HCT116 (cell line): ENCODE results near the gene CYP1A2. TPM values are rescaled to one million over a fixed set of nuclear protein-coding genes. Genes with fewer than 3 reads are reported as not detected.
A peak's percentile ranks its signal among the peaks of the same experiment; 100 is the strongest.
"Not testable (repeated sequence)": the region's sequence is repeated elsewhere in the genome, so short reads cannot be mapped to it uniquely, and the experiment has no call there.

Experiments
- ATAC-seq: fragments of 200-7000 bp; cut with Tn5 transposase; 2 replicates; pipeline ENCODE4 v1.9.1; 2020; ENCODE audit warnings: mild to moderate bottlenecking, moderate library complexity
- BruUV-seq: library from RNA; stranded (reverse); fragments of 400-500 nt; replicated peaks from 2 replicates; lab custom pipeline; 2021; lab: Mats Ljungman, UMichigan
- CTCF ChIA-PET: fragments of 300-600 bp; sonication (Branson Sonifier 250); formaldehyde crosslinking; loops from one replicate; lab custom pipeline; 2021; ENCODE audit warnings: antibody characterized with exemption; lab: Charles Lee
- POLR2A ChIA-PET: fragments of 300-600, 350-600 bp; sonication (Branson Sonifier 250); formaldehyde crosslinking; loops from one replicate; lab custom pipeline; 2021; ENCODE audit warnings: antibody characterized with exemption; lab: Charles Lee
- RAD21 ChIA-PET, 2 experiments: fragments of 300-600 bp; sonication (Branson Sonifier 250); formaldehyde crosslinking; loops; one replicate each; lab custom pipeline; 2023; ENCODE audit warnings: low total read pairs in 2 of 2; ENCODE audit not compliant: uncharacterized antibody in 2 of 2, unreplicated experiment in 2 of 2, low non-redundant PET in 1 of 2; lab: Charles Lee
- DNase-seq: peaks from one replicate; pipeline ENCODE4 v3.0.0-alpha.2; 2010; ENCODE audit warnings: low read depth, low spot score
- H2AFZ ChIP-seq: fragments of 200-600 bp; shearing (Covaris generic), sonication (generic); 2 replicates; pipeline ENCODE4 v1.6.1; 2017; ENCODE audit warnings: low read depth, mixed run types, mixed read lengths, antibody characterized with exemption, low read length; ENCODE audit not compliant: poor library complexity, severe bottlenecking
- H3K27ac ChIP-seq: 2 replicates; pipeline ENCODE4 v1.5.1; 2012; ENCODE audit warnings: low read depth, low read length
- H3K27me3 ChIP-seq: fragments of 200-600 bp; sonication (generic); 2 replicates; pipeline ENCODE4 v1.6.1; 2016; ENCODE audit warnings: mixed run types, low read length, mixed read lengths; ENCODE audit not compliant: insufficient read depth
- H3K36me3 ChIP-seq, 2 experiments: fragments of 200-500 bp in 1 of 2; fragments of 200-600 bp in 1 of 2; sonication (Bioruptor generic) in 1 of 2; sonication (generic) in 1 of 2; 2 replicates each; pipeline versions ENCODE4 v1.5.1 to v1.6.1; 2014 to 2016; ENCODE audit warnings: low read length in 2 of 2, inconsistent platforms in 1 of 2, mixed read lengths in 1 of 2, mixed run types in 1 of 2; ENCODE audit not compliant: insufficient read depth in 2 of 2, control insufficient read depth in 1 of 2
- H3K4me1 ChIP-seq, 2 experiments: fragments of 200-600 bp in 1 of 2; sonication (generic) in 1 of 2; 2 replicates each; pipeline versions ENCODE4 v1.5.1 to v1.6.1; 2012 to 2017; ENCODE audit warnings: low read length in 2 of 2, inconsistent platforms in 1 of 2, mild to moderate bottlenecking in 1 of 2, mixed read lengths in 1 of 2, mixed run types in 1 of 2, moderate library complexity in 1 of 2; ENCODE audit not compliant: insufficient read depth in 2 of 2, control insufficient read depth in 1 of 2
- H3K4me2 ChIP-seq: fragments of 200-600 bp; sonication (generic); 2 replicates; pipeline ENCODE4 v1.6.1; 2017; ENCODE audit warnings: mixed run types, low read length, mixed read lengths
- H3K4me3 ChIP-seq, 2 experiments: fragments of 200-600 bp in 1 of 2; sonication (generic) in 1 of 2; replicated peaks in 1 of 2; 2 replicates each; pipeline ENCODE4 v1.5.1; 2011 to 2016; ENCODE audit warnings: low read length in 2 of 2, control low read depth in 1 of 2, low read depth in 1 of 2, mild to moderate bottlenecking in 1 of 2, mixed read lengths in 1 of 2, mixed run types in 1 of 2
- H3K79me2 ChIP-seq: fragments of 200-600 bp; sonication (generic); 2 replicates; pipeline ENCODE4 v1.6.1; 2017; ENCODE audit warnings: mild to moderate bottlenecking, mixed run types, low read length, moderate library complexity, mixed read lengths; ENCODE audit not compliant: insufficient read depth
- H3K9ac ChIP-seq: fragments of 200-600 bp; sonication (generic); 2 replicates; pipeline ENCODE4 v1.6.1; 2016; ENCODE audit warnings: low read length, mixed read lengths
- H3K9me2 ChIP-seq: fragments of 200-600 bp; sonication (generic), shearing (Covaris generic); 2 replicates; pipeline ENCODE4 v1.6.1; 2017; ENCODE audit warnings: mixed run types, mild to moderate bottlenecking, moderate library complexity; ENCODE audit not compliant: insufficient read depth
- H3K9me3 ChIP-seq, 2 experiments: fragments of 200-500 bp in 1 of 2; fragments of 200-600 bp in 1 of 2; sonication (Bioruptor generic) in 1 of 2; sonication (generic) in 1 of 2; 2 replicates each; pipeline ENCODE4 v1.6.1; 2014 to 2017; ENCODE audit warnings: low read length in 2 of 2, mixed read lengths in 2 of 2, inconsistent platforms in 1 of 2, low read depth in 1 of 2, mild to moderate bottlenecking in 1 of 2, mixed run types in 1 of 2, moderate library complexity in 1 of 2; ENCODE audit not compliant: control insufficient read depth in 1 of 2, insufficient read depth in 1 of 2
- H4K20me1 ChIP-seq: fragments of 200-600 bp; sonication (generic), shearing (Covaris generic); 2 replicates; pipeline ENCODE4 v1.6.1; 2017; ENCODE audit warnings: mixed run types, mild to moderate bottlenecking, moderate library complexity; ENCODE audit not compliant: insufficient read depth
- FOSL1 ChIP-seq: IDR thresholded peaks from 2 replicates; pipeline ENCODE4 v1.6.1; 2012; ENCODE audit warnings: low read depth
- JUND ChIP-seq: IDR thresholded peaks from 2 replicates; pipeline ENCODE4 v1.6.1; 2012
- POLR2AphosphoS5 ChIP-seq: IDR thresholded peaks from 2 replicates; pipeline ENCODE4 v1.6.1; 2011; ENCODE audit warnings: mild to moderate bottlenecking, low read depth, low read length, moderate library complexity
- SRF ChIP-seq: IDR thresholded peaks from 2 replicates; pipeline ENCODE4 v1.6.1; 2012; ENCODE audit warnings: low read depth
- TCF7L2 ChIP-seq: IDR thresholded peaks from 2 replicates; pipeline ENCODE4 v1.7.0; 2011; ENCODE audit warnings: borderline replicate concordance, inconsistent platforms; ENCODE audit not compliant: insufficient read depth, insufficient read length; ENCODE audit errors: extremely low read depth
- intact Hi-C: fragments of 100-400 bp; cut with micrococcal nuclease; formaldehyde crosslinking; loops from 2 replicates; pipeline ENCODE4 v1.10.0; 2022
- total RNA-seq: library from RNA; stranded (reverse); gene quantifications from one replicate; pipeline ENCODE4 v1.2.1, GENCODE V29; 2021; ENCODE audit not compliant: unreplicated experiment
- TF ChIP-seq, protein P1 (sequence below): IDR thresholded peaks from 2 replicates; pipeline ENCODE4 v1.6.1; 2011; ENCODE audit warnings: mild to moderate bottlenecking, low read length, moderate library complexity; ENCODE audit not compliant: insufficient replicate concordance; ENCODE audit errors: extremely low read depth
- TF ChIP-seq, protein P2 (sequence below): IDR thresholded peaks from 2 replicates; pipeline ENCODE4 v1.6.1; 2012

The CYP1A2 gene
- total RNA-seq, 1 experiment from 2014 or later: not detected

DNA sequence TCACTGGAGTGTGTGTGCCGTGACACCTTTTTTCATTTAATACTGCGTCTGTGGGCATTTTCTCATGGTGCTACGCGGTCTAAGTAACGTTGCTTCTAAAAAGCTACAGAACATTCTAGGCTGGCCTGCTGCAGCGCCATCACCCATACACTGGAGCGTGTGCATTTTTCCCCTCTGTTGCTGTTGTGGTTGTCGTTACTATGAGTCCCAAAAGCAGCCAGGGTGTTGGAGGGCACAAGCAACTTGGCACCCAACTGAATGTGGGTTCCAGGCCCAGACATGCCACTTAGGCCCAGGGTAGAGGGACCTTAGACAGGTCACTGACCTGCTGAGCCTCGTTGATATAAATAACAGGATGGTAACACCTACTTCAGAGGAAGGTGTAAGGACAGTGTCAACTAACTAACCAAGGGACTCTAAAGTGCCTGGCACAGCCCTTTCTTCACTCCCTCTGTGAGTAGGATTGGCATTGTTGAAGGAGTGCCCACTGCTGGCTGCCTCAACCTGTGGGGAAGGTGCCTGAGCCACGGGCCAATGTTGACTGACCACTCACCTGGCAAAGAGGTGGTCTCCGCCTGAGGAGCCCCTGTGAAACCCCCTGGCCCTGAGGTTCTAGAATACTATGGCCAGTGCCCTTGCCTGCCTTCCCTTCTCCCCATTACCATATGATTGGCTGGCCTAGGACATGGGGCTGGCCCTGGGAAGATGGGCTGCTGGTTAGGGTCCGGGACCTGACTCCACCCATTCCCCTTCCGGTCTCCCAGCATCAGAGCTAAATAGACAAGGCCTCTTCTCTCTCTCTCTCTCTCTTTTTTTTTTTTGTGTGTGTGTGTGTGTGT, 36.8 kb downstream of the CYP1A2 start:
- peaks cover 0 to 5% of the 10 kb centered on the region in 2 experiments; a peak in 2 of 4 replicates for H3K36me3 ChIP-seq
- H4K20me1 ChIP-seq: peaks cover 3% of the 10 kb centered on the region; the same call in 1 of the 2 replicates
- H3K9ac ChIP-seq: no peak overlapping the region
- H3K4me3 ChIP-seq: no peak overlapping the region
- RAD21 ChIA-PET: no interaction called here
- intact Hi-C loops: loop anchor here (10.0 kb wide), 1 partner anchor 419 kb away; the partner anchor contains the start of gene C15orf39
- TF ChIP-seq FOSL1 (no peak), POLR2AphosphoS5 (no peak), TCF7L2 (no peak), SRF (no peak), JUND (no peak)
- TF ChIP-seq, protein P1, sequence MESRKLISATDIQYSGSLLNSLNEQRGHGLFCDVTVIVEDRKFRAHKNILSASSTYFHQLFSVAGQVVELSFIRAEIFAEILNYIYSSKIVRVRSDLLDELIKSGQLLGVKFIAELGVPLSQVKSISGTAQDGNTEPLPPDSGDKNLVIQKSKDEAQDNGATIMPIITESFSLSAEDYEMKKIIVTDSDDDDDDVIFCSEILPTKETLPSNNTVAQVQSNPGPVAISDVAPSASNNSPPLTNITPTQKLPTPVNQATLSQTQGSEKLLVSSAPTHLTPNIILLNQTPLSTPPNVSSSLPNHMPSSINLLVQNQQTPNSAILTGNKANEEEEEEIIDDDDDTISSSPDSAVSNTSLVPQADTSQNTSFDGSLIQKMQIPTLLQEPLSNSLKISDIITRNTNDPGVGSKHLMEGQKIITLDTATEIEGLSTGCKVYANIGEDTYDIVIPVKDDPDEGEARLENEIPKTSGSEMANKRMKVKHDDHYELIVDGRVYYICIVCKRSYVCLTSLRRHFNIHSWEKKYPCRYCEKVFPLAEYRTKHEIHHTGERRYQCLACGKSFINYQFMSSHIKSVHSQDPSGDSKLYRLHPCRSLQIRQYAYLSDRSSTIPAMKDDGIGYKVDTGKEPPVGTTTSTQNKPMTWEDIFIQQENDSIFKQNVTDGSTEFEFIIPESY: no peak
- TF ChIP-seq, protein P2, sequence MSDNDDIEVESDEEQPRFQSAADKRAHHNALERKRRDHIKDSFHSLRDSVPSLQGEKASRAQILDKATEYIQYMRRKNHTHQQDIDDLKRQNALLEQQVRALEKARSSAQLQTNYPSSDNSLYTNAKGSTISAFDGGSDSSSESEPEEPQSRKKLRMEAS: no peak
- TF ChIP-seq, all 23 proteins: peak for 0
- no peak overlapping the region for H3K4me2 ChIP-seq
- H3K79me2 ChIP-seq: peaks cover 77% of the 10 kb centered on the region
- BruUV-seq: no TSS peak
- ATAC-seq: no peak
- ChIA-PET POLR2A (no interaction called here), CTCF (no interaction called here)
- H3K27me3 ChIP-seq: no peaks in the 10 kb centered on the region
- no peak overlapping the region for H3K27ac ChIP-seq
- no peaks in the 10 kb centered on the region for H3K9me2 ChIP-seq
- no peak overlapping the region for H2AFZ ChIP-seq
- H3K4me1 ChIP-seq: peaks cover 25 to 50% of the 10 kb centered on the region in 2 experiments
- no peak for DNase-seq
- no peaks in the 10 kb centered on the region for H3K9me3 ChIP-seq

DNA sequence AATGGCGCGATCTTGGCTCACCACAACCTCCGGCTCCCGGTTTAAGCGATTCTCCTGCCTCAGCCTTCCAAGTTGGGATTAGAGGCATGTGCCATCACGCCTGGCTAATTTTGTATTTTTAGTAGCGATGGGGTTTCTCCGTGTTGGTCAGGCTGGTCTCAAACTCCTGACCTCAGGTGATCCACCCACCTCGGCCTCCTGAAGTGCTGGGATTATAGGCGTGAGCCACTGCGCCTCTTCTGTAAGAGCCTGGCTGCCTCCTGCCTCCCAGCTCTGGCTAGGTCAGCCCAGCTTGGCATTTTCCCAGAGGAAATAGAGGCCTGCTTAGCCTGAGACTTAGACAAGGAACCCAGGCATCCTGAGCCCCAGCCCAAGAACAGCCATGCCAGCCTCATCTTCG, 37.4 kb downstream of the CYP1A2 start:
- POLR2A ChIA-PET, H3K9me2 ChIP-seq, H2AFZ ChIP-seq, H3K4me3 ChIP-seq, H3K9ac ChIP-seq, RAD21 ChIA-PET, DNase-seq, H3K9me3 ChIP-seq, ATAC-seq, H3K27ac ChIP-seq, H3K36me3 ChIP-seq, H4K20me1 ChIP-seq, H3K4me2 ChIP-seq, H3K27me3 ChIP-seq: not testable (repeated sequence)
- intact Hi-C loops: loop anchor here (10.0 kb wide), 1 partner anchor 419 kb away; the partner anchor contains the start of gene C15orf39
- TSS peak; percentile 28 for BruUV-seq
- Histone ChIP-seq H3K4me1 (peaks cover 25 to 49% of the 10 kb centered on the region in 2 experiments), H3K79me2 (peaks cover 84% of the 10 kb centered on the region)
- CTCF ChIA-PET: interaction anchor here (2.7 kb wide), 1 partner anchor 14 kb away, joined by 12 read pairs; no protein-coding TSS in a partner anchor
